Peyer's patch (tissue), 4 donors: ENCODE measurements around the gene RPL39. TPM values are rescaled to one million over a fixed set of nuclear protein-coding genes. Genes with fewer than 3 reads are reported as not detected.
A peak's percentile ranks its signal among the peaks of the same experiment; 100 is the strongest.
"Not testable (repeated sequence)": the region's sequence is repeated elsewhere in the genome, so short reads cannot be mapped to it uniquely, and the experiment has no call there.

Experiments used
- DNase-seq, 3 donors: peaks; one replicate each; pipeline ENCODE4 v3.0.0-alpha.2; 2017 to 2019
- H3K27ac ChIP-seq, 4 donors: fragments of 200-600 bp; sonication (generic); one replicate each; pipeline ENCODE4 v1.5.1; 2016 to 2019
- H3K27me3 ChIP-seq, 2 donors: fragments of 200-600 bp; sonication (generic); one replicate each; pipeline ENCODE4 v1.5.1; 2019
- H3K36me3 ChIP-seq, 3 donors: fragments of 200-600 bp; sonication (generic); one replicate each; pipeline ENCODE4 v1.5.1; 2016 to 2019
- H3K4me1 ChIP-seq, 4 donors: fragments of 200-600 bp; sonication (generic); one replicate each; pipeline ENCODE4 v1.5.1; 2016 to 2019
- H3K4me3 ChIP-seq, 4 donors: fragments of 200-600 bp; sonication (generic); 1 replicate in 3 of 4; 2 replicates in 1 of 4; pipeline ENCODE4 v1.5.1; 2016 to 2019; ENCODE audit warnings: mild to moderate bottlenecking in 1 of 4
- H3K9me3 ChIP-seq, 4 donors: fragments of 200-600 bp; sonication (generic); one replicate each; pipeline ENCODE4 v1.5.1; 2016 to 2019; ENCODE audit warnings: mild to moderate bottlenecking in 1 of 4
- CTCF ChIP-seq, 6 experiments: fragments of 450-650 bp in 4 of 6; fragments of 200-600 bp in 2 of 6; sonication (generic) in 1 of 6; IDR thresholded peaks; one replicate each; pipeline ENCODE4 v1.5.1; 2017 to 2019; ENCODE audit warnings: antibody characterized with exemption in 6 of 6, mild to moderate bottlenecking in 3 of 6, moderate library complexity in 1 of 6
- POLR2A ChIP-seq, 2 donors: fragments of 450-650 bp; IDR thresholded peaks; one replicate each; pipeline ENCODE4 v1.5.1; 2017; ENCODE audit warnings: antibody characterized with exemption in 2 of 2, mild to moderate bottlenecking in 2 of 2, moderate library complexity in 2 of 2
- total RNA-seq, 4 donors: library from RNA; depleted of rRNA; stranded (reverse); fragments of >200 nt; gene quantifications; one replicate each; pipeline ENCODE4 v1.1.0, GENCODE V29; 2016

RPL39 gene
- total RNA-seq = 1,000 to 10,000 TPM in 2 of 4 donors, 100 to 1,000 TPM in 2; 781 to 2,903 (median 945) TPM

- Histone ChIP-seq H3K27me3 (no peaks in the 10 kb centered on the region), H3K4me3 (peak within 1 kb of the TSS; percentile 54 to 81 (median 71)), H3K4me1 (peaks cover 0 to 25% (median 0%) of the 10 kb centered on the region in 4 donors), H3K9me3 (no peaks in the 10 kb centered on the region), H3K27ac (peak within 1 kb of the TSS; percentile 83 to 97 (median 87)), H3K36me3 (peaks cover 0 to 4% (median 0%) of the 10 kb centered on the region in 3 donors)
- DNase-seq = peak; percentile 78 to 94 (median 84)
- TF ChIP-seq CTCF (IDR thresholded peaks at IDR 0.05) (no peak), POLR2A (IDR thresholded peaks at IDR 0.05) (peak; percentile 30 to 74)
Measured at GRCh38 chrX:119791437-119792231, at the start of gene RPL39. Gene RPL39 (minus strand): TSS chrX:119791630. CDS start chrX:119791576, 54 bp downstream.

- Histone ChIP-seq H3K4me1 (no peaks in the 10 kb centered on the region), H3K4me3 (no peak overlapping the region), H3K36me3 (peaks cover 0 to 26% (median 0%) of the 10 kb centered on the region in 3 donors), H3K9me3 (no peaks in the 10 kb centered on the region), H3K27me3 (no peaks in the 10 kb centered on the region), H3K27ac (no peak overlapping the region)
- no peak for TF ChIP-seq CTCF (IDR thresholded peaks at IDR 0.05)
- TF ChIP-seq POLR2A (IDR thresholded peaks at IDR 0.05) = no peak
- no peak for DNase-seq
Measured at GRCh38 chrX:119833905-119834304, 42.5 kb upstream of the RPL39 start.

- no peak for TF ChIP-seq CTCF (IDR thresholded peaks at IDR 0.05)
- TF ChIP-seq POLR2A (IDR thresholded peaks at IDR 0.05) = no peak
- Histone ChIP-seq H3K36me3 (peaks cover 0 to 7% (median 0%) of the 10 kb centered on the region in 3 donors), H3K4me3 (no peak overlapping the region), H3K27me3 (no peaks in the 10 kb centered on the region), H3K27ac (no peak overlapping the region), H3K9me3 (no peaks in the 10 kb centered on the region), H3K4me1 (no peaks in the 10 kb centered on the region)
- no peak for DNase-seq
Measured at GRCh38 chrX:119828446-119828845, 37.0 kb upstream of the RPL39 start.

- H3K36me3 ChIP-seq = no peaks in the 10 kb centered on the region
- no peak for TF ChIP-seq CTCF (IDR thresholded peaks at IDR 0.05)
- DNase-seq = no peak
Measured at GRCh38 chrX:119826399-119826959, 35.0 kb upstream of the RPL39 start.

GRCh38 chrX:119824221-119824620 lies 32.8 kb upstream of the RPL39 start:
- H3K4me3 ChIP-seq, H3K4me1 ChIP-seq, DNase-seq, H3K9me3 ChIP-seq, H3K27me3 ChIP-seq, H3K27ac ChIP-seq, H3K36me3 ChIP-seq: not testable (repeated sequence)

More at GRCh38 chrX:119826399-119826959, 35.0 kb upstream of the RPL39 start:
- Histone ChIP-seq H3K4me1 (no peaks in the 10 kb centered on the region), H3K4me3 (no peak overlapping the region), H3K9me3 (no peaks in the 10 kb centered on the region), H3K27ac (no peak overlapping the region), H3K27me3 (no peaks in the 10 kb centered on the region)

GRCh38 chrX:119821703-119822102 lies 30.3 kb upstream of the RPL39 start:
- not testable (repeated sequence) for H3K27ac ChIP-seq, DNase-seq, H3K4me3 ChIP-seq, H3K36me3 ChIP-seq, H3K9me3 ChIP-seq, H3K4me1 ChIP-seq, H3K27me3 ChIP-seq
